Limb (tissue), 2 donors: ENCODE data around the gene NLRP11.

ENCODE experiments used
- DNase-seq, 2 donors: peaks; one replicate each; pipeline ENCODE4 v3.0.0-alpha.2; 2016; ENCODE audit errors: extremely low spot score in 2 of 2

NLRP11 gene

DNA sequence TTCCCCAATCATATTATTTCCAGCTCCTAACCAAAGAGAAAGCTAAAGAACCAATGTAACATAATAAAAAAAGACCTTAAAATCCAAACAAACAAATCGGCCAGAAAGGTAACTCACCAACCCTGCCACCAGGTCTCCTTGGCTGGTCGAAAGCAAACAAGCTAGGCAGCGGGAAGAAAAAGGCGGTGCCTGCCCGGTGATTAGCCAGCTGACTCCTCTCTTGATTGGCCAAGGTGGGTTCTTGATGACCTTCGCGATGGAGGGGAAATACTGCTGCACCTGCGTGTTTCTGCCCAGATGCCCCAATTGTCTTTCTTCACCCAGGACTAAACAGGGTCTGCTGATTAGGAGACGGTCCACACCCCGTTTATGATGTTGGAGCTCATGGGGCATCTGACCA lies at the start of gene NLRP11:
NLRP11 (minus strand) TSS at position 154 of the 400 bp plus-strand sequence. CDS start 13,825 bp downstream, outside the sequence.
- no peak for DNase-seq

- no peak for DNase-seq
Measured at GRCh38 chr19:55877211-55877610, 45.4 kb upstream of the NLRP11 start.

DNA sequence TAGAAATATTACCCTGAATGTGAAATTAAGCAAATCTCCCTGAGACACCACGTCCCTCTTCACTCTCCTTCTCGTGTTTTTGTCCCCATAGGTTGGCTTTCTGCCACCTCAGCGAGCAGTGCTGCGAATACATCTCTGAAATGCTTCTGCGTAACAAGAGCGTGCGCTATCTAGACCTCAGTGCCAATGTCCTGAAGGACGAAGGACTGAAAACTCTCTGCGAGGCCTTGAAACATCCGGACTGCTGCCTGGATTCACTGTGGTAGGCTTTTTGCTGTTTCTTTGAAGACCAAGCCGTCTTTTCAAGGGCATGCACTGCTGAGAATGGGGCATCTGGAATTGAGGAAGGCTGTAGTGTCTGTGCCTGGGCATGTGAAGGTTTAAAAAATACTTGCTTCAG lies 38.9 kb upstream of the NLRP11 start:
- DNase-seq, result no peak

- DNase-seq, result no peak
Measured at GRCh38 chr19:55867101-55867500, 35.3 kb upstream of the NLRP11 start.

- no peak for DNase-seq
Measured at GRCh38 chr19:55866521-55866920, 34.7 kb upstream of the NLRP11 start.

GRCh38 chr19:55858969-55859368 lies 27.2 kb upstream of the NLRP11 start:
- no peak for DNase-seq

DNA sequence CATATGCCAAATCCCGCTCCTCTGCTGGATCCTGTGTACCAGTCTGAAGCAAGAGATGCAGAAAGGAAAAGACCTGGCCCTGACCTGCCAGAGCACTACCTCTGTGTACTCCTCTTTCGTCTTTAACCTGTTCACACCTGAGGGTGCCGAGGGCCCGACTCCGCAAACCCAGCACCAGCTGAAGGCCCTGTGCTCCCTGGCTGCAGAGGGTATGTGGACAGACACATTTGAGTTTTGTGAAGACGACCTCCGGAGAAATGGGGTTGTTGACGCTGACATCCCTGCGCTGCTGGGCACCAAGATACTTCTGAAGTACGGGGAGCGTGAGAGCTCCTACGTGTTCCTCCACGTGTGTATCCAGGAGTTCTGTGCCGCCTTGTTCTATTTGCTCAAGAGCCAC lies 26.6 kb upstream of the NLRP11 start:
- DNase-seq, result no peak

DNA sequence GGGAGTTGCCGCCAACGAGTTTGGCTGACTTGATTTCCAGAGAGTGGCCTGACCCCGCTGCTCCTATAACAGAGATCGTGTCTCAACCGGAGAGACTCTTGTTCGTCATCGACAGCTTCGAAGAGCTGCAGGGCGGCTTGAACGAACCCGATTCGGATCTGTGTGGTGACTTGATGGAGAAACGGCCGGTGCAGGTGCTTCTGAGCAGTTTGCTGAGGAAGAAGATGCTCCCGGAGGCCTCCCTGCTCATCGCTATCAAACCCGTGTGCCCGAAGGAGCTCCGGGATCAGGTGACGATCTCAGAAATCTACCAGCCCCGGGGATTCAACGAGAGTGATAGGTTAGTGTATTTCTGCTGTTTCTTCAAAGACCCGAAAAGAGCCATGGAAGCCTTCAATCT lies 26.2 kb upstream of the NLRP11 start:
- no peak for DNase-seq

DNA sequence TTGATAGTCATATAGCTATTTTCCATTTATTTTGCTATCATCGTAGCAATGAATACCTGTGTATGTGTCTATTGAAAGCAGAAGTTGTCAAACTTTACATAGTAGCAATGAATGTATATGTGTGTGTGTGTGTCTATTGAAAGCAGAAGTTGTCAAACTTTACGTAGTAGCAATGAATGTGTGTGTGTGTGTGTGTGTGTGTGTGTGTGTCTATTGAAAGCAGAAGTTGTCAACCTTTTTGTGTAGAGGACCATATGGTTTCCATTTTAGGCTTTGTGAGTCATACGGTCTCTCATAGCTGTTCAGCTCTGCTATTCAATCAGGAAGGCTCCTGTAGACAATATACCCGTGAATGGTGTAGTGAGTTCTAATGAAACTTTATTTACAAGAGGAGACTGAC lies 25.4 kb upstream of the NLRP11 start:
- DNase-seq, result no peak

DNA sequence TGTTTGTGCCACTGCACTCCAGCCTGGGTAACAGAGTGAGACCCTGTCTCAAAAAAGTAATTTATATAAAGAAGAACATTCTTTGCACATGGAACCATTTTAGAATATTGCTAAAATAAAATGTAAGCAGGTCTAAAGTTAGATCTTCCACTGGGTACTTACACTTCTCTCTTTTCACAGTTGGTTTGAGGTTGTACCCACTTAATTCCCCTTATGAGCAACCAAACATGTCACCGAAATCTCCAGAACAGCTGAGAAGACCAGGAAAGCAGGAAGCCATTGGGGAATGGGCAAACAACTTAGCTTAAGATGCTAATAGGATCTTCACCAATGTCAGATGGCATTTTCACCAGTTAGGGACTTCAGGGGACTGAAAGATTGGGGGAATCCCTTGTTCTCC lies 23.4 kb upstream of the NLRP11 start:
- no peak for DNase-seq

- DNase-seq, result no peak
Measured at GRCh38 chr19:55838906-55839305, 7.1 kb upstream of the NLRP11 start.

DNA sequence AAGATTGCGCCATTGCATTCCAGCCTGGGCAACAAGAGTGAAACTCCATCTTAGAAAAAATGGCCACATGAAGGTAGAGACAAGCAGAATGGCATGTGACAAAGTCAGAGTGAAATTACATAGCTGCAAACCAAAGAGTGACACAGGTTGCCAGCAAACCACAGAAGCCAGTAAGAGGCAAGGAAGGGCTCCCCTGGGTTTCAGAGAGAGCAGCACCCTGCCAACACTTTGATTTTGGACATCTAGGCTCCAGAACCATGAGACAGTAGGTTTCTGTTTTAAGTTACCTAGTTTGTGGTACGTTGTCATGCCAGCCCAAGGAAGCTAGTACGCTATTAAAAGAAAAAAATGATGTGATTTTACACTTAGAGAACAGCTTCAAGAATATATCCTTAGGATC lies 6.5 kb upstream of the NLRP11 start:
- DNase-seq, result no peak

GRCh38 chr19:55836340-55836739 lies 4.5 kb upstream of the NLRP11 start, which contains the start of gene NLRP4:
Gene NLRP4, plus strand, starts transcription at chr19:55836540. Its CDS starts 15,541 bp downstream, at chr19:55852081.
- DNase-seq, result no peak

- no peak for DNase-seq
Measured at GRCh38 chr19:55832676-55833075, 877 bp upstream of the NLRP11 start.

GRCh38 chr19:55830656-55831055 lies 1.1 kb downstream of the NLRP11 start:
- DNase-seq, result no peak

GRCh38 chr19:55820037-55820436 lies 11.8 kb downstream of the NLRP11 start:
- no peak for DNase-seq

DNA sequence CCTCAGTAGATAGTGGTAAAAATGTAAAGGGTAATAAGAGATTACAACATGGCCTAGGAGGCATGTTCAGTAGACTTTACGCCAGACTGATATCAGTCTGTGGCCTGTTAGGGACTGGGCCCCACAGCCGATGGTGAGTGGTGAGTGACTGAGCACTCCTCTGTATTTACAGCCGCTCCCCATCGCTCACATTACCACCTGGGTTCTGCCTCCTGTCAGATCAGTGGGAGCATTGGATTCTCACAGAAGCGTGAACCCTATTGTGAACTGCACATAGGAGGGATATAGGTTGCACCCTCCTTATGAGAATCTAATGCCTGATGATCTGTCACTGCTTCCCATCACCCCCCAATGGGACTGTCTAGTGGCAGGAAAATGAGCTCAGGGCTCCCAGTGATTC lies 17.9 kb downstream of the NLRP11 start:
- no peak for DNase-seq

DNA sequence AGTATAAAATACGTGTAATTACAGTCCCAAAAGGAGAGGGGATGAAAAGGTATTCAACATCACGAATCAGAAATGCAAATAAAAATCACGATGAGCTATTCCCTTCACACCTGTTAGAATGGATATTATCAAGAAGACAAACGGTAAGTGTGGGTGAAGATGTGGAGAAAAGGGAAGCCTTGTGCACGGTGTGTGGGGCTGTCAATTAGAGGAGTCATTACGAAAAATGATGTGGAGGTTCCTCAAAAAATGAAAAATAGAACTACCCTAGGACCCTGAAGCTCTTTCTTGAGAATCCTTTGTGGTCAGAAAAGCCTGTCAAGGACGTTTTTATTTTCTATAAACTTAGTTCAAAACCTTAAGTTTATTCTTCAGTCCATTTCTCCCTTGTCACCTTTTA lies 19.4 kb downstream of the NLRP11 start:
- no peak for DNase-seq

GRCh38 chr19:55811340-55811739 lies 20.5 kb downstream of the NLRP11 start:
- no peak for DNase-seq

DNA sequence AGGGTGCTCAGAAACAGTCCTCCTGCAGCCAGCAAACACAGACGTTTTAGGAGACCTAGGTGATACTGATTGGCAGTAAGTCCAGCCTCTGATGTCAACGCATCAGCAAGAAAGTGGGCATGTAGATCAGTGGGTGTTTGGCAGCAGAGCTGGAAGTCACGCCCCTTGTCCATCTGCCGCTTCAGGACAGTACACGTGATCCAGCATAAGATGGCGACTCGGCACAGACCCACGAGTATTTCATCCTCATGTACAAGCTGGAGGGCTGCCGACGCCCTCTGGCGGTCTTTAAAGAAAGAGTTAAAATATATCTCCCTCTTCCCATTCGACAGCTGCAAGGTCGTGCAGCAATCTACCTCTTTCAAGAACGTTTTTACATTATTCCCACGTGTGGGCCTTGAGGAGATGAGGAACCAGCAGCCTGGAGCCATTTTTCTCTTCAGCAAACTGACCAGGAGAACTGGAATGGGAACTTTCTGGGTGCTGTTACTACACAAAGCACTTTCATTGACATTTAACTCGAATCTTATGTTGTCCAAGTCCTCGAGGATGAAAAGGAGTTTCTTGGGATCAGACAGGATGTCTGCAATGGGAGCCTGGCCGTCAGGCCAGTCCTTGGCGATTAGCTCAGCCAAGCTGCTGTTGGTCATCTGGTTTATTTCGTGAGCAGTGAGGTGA lies 22.3 kb downstream of the NLRP11 start:
- peak in 1 of 2 donors; percentile 15 for DNase-seq

DNA sequence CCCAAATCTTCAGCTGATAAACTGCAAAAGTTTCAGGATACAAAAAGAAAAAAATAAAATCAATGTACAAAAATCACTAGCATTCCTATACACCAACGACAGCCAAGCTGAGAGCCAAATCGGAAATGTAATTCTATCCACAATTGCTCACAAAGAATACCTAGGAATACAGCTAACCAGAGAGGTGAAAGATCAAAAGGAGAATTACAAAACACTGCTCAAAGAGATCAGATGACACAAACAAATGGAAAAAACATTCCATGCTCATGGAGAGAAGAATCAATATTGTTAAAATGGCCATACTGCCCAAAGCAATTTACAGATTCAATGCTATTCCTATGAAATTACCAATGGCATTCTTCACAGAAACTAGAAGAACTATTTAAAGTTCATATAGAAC lies 29.5 kb downstream of the NLRP11 start:
- DNase-seq, result no peak

GRCh38 chr19:55801416-55801815 lies 30.4 kb downstream of the NLRP11 start:
- no peak for DNase-seq

DNA sequence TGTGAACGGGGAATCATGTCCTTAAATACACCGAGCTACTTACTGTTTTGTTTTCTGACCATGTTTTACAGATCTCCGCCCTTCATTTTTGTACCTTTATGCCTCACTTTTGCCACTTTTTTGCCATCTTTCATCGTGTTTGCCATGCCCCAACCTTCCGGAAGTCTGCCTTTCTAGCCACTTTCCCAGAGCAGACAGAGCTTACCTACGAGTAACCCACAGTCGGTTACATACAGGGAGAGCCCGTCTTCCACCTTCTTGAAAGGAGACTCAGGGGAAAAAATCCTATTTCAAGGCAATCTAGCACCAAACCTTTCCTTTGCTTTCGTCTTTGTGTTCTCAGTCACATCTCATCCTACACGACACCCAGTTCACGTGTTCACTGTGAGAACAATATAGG lies 36.8 kb downstream of the NLRP11 start:
- DNase-seq, result no peak

DNA sequence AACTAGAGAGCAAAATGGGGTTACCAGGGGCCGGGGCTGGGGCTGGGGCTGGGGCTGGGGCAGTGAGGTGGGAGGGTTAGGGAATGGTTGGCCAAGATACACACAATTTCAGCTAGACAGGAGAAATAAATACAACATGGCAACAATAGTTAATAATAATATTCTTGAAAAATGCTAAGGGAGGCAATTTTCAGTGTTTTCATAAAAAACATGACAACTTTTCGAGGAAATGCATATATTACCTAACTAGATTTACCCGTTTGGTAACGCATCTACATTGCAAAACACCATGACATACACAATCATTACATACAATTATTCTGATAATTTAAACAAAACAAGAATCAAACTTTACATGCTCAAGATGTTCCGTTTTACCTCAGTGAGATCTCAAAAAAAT lies 50.7 kb downstream of the NLRP11 start:
- no peak for DNase-seq
